Muscle of arm (tissue), 12 donors: ENCODE data around the gene EIF2B2. TPM values are rescaled to one million over a fixed set of nuclear protein-coding genes. Genes with fewer than 3 reads are reported as not detected.

Experiments
- polyA plus RNA-seq, 12 donors: library from polyadenylated mRNA; unstranded; fragments of 120-200 nt; gene quantifications; one replicate each; pipeline ENCODE4 v1.2.1, GENCODE V29; 2013; ENCODE audit not compliant: insufficient read length in 12 of 12

EIF2B2 gene
- polyA plus RNA-seq, 12 donors, result 28.0 to 61.0 (median 50.2) TPM; not detected in 1

Other genes starting within 250 kb of the EIF2B2 start
- 10 to 100 TPM in 11 of 12 donors, not detected in 1; 45.8 to 76.0 (median 55.0) TPM for gene YLPM1, start 239.6 kb upstream of the EIF2B2 start, polyA plus RNA-seq
- gene PROX2, start 126.8 kb upstream of the EIF2B2 start, polyA plus RNA-seq, result 1 to 10 TPM in 3 of 12 donors, under 1 TPM in 7, not detected in 2; 0.15 to 2.3 (median 0.76) TPM
- gene DLST, start 121.0 kb upstream of the EIF2B2 start, polyA plus RNA-seq, result 10 to 100 TPM in 11 of 12 donors, not detected in 1; 64.6 to 83.3 (median 71.6) TPM
- 10 to 100 TPM in 5 of 12 donors, 1 to 10 TPM in 6, not detected in 1; 3.9 to 15.7 (median 9.9) TPM for gene RPS6KL1, start 79.7 kb upstream of the EIF2B2 start, polyA plus RNA-seq
- 10 to 100 TPM in 11 of 12 donors, not detected in 1; 15.5 to 51.5 (median 29.1) TPM for gene PGF, start 47.3 kb upstream of the EIF2B2 start, polyA plus RNA-seq
- 10 to 100 TPM in 11 of 12 donors, not detected in 1; 19.0 to 28.6 (median 23.0) TPM for gene MLH3, start 48.5 kb downstream of the EIF2B2 start, polyA plus RNA-seq
- 10 to 100 TPM in 11 of 12 donors, not detected in 1; 10.3 to 41.1 (median 20.4) TPM for gene ACYP1, start 61.1 kb downstream of the EIF2B2 start, polyA plus RNA-seq
- 1 to 10 TPM in 7 of 12 donors, under 1 TPM in 3, not detected in 2; 0.38 to 2.5 (median 1.2) TPM for gene ZC2HC1C, start 66.7 kb downstream of the EIF2B2 start, polyA plus RNA-seq
- gene NEK9, start 124.1 kb downstream of the EIF2B2 start, polyA plus RNA-seq, result 100 to 1,000 TPM in 2 of 12 donors, 10 to 100 TPM in 9, not detected in 1; 49.5 to 103 (median 84.4) TPM
- 100 to 1,000 TPM in 11 of 12 donors, not detected in 1; 129 to 182 (median 151) TPM for gene TMED10, start 173.7 kb downstream of the EIF2B2 start, polyA plus RNA-seq